ENCODE data around the gene GALNT16. TPM values are rescaled to one million over a fixed set of nuclear protein-coding genes. Genes with fewer than 3 reads are reported as not detected.

GALNT16 gene
- total and polyA plus RNA-seq, 2 of the 8 experiments (the other 6 are each of a cell fraction or from before 2014, with no cell fraction given), result 5.4 to 6.3 TPM

GRCh38 chr14:69275331-69275730 is 15.4 kb downstream of the GALNT16 start:
- H4K20me1 ChIP-seq (replicated peaks in 1 of 2; ENCODE audit: control insufficient read depth in 1 of 2, insufficient read depth in 2 of 2, low read length in 2 of 2), result no peaks in the 10 kb centered on the region
- H4K5ac ChIP-seq (ENCODE audit: insufficient read length, low read depth, low read length), result no peak overlapping the region
- H3K4me1 ChIP-seq (replicated peaks in 1 of 4; ENCODE audit: control insufficient read depth in 3 of 4, insufficient read depth in 4 of 4, low read length in 3 of 4), result peaks cover 0 to 5% (median 0%) of the 10 kb centered on the region in 4 experiments; a peak in 2 of 7 replicates
- H2BK120ac ChIP-seq (replicated peaks; ENCODE audit: low read depth, low read length), result no peak overlapping the region
- H3K4me2 ChIP-seq (ENCODE audit: insufficient read depth in 1 of 2, low read depth in 2 of 2, low read length in 2 of 2), result no peak overlapping the region
- no peaks in the 10 kb centered on the region for H3K79me1 ChIP-seq (ENCODE audit: low read depth, low read length)
- TF ChIP-seq ASH2L (IDR thresholded peaks at IDR 0.05; ENCODE audit: low read length) (no peak), RNF2 (IDR thresholded peaks at IDR 0.05; ENCODE audit: borderline replicate concordance, low read depth, low read length, missing control alignments, poor library complexity, severe bottlenecking) (no peak)
- no peak overlapping the region for H2BK12ac ChIP-seq (ENCODE audit: low read depth, low read length)
- no peak overlapping the region for H2BK15ac ChIP-seq (ENCODE audit: low read length)
- H4K8ac ChIP-seq (ENCODE audit: extremely low read depth, insufficient read depth, low read length), result no peak overlapping the region
- no peak overlapping the region for H3K23ac ChIP-seq (ENCODE audit: insufficient read length)
- peaks cover 0 to 2% (median 0%) of the 10 kb centered on the region in 4 experiments; a peak in 1 of 7 replicates for H3K27me3 ChIP-seq (replicated peaks in 1 of 4; ENCODE audit: control insufficient read depth in 3 of 4, extremely low read depth in 1 of 4, insufficient read depth in 3 of 4, low read length in 3 of 4)
- no peak overlapping the region for H3K9ac ChIP-seq (replicated peaks in 1 of 4; ENCODE audit: extremely low read depth in 1 of 4, low read depth in 3 of 4, low read length in 3 of 4)
- H3K79me2 ChIP-seq (ENCODE audit: control insufficient read depth in 1 of 2, insufficient read depth in 2 of 2, low read length in 2 of 2), result no peaks in the 10 kb centered on the region
- no peaks in the 10 kb centered on the region for H3K23me2 ChIP-seq (ENCODE audit: low read depth, low read length)
- no peaks in the 10 kb centered on the region for H3K36me3 ChIP-seq (ENCODE audit: control insufficient read depth in 2 of 4, insufficient read depth in 4 of 4, low read length in 3 of 4)
- no peak overlapping the region for H3K27ac ChIP-seq (ENCODE audit: low read depth, low read length)
- POLR2A ChIA-PET (ENCODE audit: partially characterized antibody), result interaction anchor here (1.3 to 2.0 kb wide), 2 partner anchors 13 to 24 kb away, joined by 3 to 8 read pairs; no protein-coding TSS in a partner anchor
- H3K4ac ChIP-seq (replicated peaks; ENCODE audit: insufficient read length, low read depth, low read length), result no peak overlapping the region
- H2BK5ac ChIP-seq (ENCODE audit: low read depth, low read length), result no peak overlapping the region
- no peak overlapping the region for H3K4me3 ChIP-seq (ENCODE audit: extremely low read depth in 1 of 4, insufficient read depth in 2 of 4, low read depth in 3 of 4, low read length in 4 of 4)
- no peaks in the 10 kb centered on the region for H3K9me3 ChIP-seq (ENCODE audit: insufficient read depth in 2 of 2, low read depth in 1 of 2, low read length in 1 of 2)
- H3K18ac ChIP-seq (ENCODE audit: extremely low read depth, low read length), result no peak overlapping the region
- no peak overlapping the region for H2AK5ac ChIP-seq (ENCODE audit: low read depth, low read length)
- H4K91ac ChIP-seq (replicated peaks; ENCODE audit: insufficient read length, low read length), result no peak overlapping the region
- H3K56ac ChIP-seq (replicated peaks; ENCODE audit: insufficient read length, low read depth, low read length), result no peak overlapping the region
- FAIRE-seq, result no peak
- 100% methylated on average over 2 of the region's 2 CpGs; no CpG with 5 or more reads in 1 of the 2 experiments for WGBS, 2 experiments (ENCODE audit: extremely low coverage in 1 of 2, insufficient coverage in 1 of 2, insufficient read length in 1 of 2, insufficient replicate concordance in 2 of 2, low coverage in 1 of 2, low lambda C conversion rate in 2 of 2, missing lambda C conversion rate in 1 of 2)
- no peak overlapping the region for H3K14ac ChIP-seq (ENCODE audit: insufficient read length)
- no peak for DNase-seq (ENCODE audit: low read depth in 1 of 2, low spot score in 2 of 2)
- H2BK20ac ChIP-seq (ENCODE audit: low read length), result no peak overlapping the region
- H2AFZ ChIP-seq (ENCODE audit: low read length), result no peak overlapping the region
- CTCF ChIA-PET (ENCODE audit: partially characterized antibody), result interaction anchor here (0.5 to 2.1 kb wide), 13 partner anchors 13 to 740 kb away, joined by 3 to 7 read pairs (median 4); partner anchors contain the start of gene GALNT16

Data from H1 (cell line).